Keratinocyte (primary cell): ENCODE measurements around the gene CFAP20DC.
"Not testable (repeated sequence)": the region's sequence is repeated elsewhere in the genome, so short reads cannot be mapped to it uniquely, and the experiment has no call there.

ENCODE experiments used
- CTCF ChIP-seq, 3 experiments: IDR thresholded peaks in 1 of 3; conservative IDR thresholded peaks in 1 of 3; optimal IDR thresholded peaks in 1 of 3; 2 replicates in 2 of 3; 3 replicates in 1 of 3; pipeline versions ENCODE3 to v1.5.1; 2011; ENCODE audit warnings: low read length in 3 of 3, mild to moderate bottlenecking in 3 of 3, moderate library complexity in 2 of 3, control low read depth in 1 of 3, inconsistent platforms in 1 of 3; ENCODE audit not compliant: insufficient read depth in 2 of 3; ENCODE audit errors: extremely low read depth in 1 of 3
- EZH2 ChIP-seq: IDR thresholded peaks from one replicate; pipeline ENCODE4 v1.6.1; 2012; ENCODE audit warnings: inconsistent platforms, mild to moderate bottlenecking, low read length, moderate library complexity

- not testable (repeated sequence) for TF ChIP-seq CTCF (optimal IDR thresholded peaks at IDR 0.05 in 1 of 3, IDR thresholded peaks at IDR 0.05 in 1 of 3, conservative IDR thresholded peaks at IDR 0.05 in 1 of 3; ENCODE audit: extremely low read depth in 1 of 3, insufficient read depth in 2 of 3, low read length in 3 of 3); EZH2
Measured at GRCh38 chr3:58708983-58709382, 340.8 kb downstream of the CFAP20DC start.
